ENCODE measurements around the gene ZNF407.

Gene ZNF407

GRCh38 chr18:74714791-74715190 is 117.1 kb downstream of the ZNF407 start:
- in situ Hi-C loops (cut with MboI; ENCODE audit: low sequenced_read_pairs) = no loop called here

GRCh38 chr18:74715306-74715705 is 117.6 kb downstream of the ZNF407 start:
- in situ Hi-C loops (cut with MboI; ENCODE audit: low sequenced_read_pairs) = no loop called here

DNA sequence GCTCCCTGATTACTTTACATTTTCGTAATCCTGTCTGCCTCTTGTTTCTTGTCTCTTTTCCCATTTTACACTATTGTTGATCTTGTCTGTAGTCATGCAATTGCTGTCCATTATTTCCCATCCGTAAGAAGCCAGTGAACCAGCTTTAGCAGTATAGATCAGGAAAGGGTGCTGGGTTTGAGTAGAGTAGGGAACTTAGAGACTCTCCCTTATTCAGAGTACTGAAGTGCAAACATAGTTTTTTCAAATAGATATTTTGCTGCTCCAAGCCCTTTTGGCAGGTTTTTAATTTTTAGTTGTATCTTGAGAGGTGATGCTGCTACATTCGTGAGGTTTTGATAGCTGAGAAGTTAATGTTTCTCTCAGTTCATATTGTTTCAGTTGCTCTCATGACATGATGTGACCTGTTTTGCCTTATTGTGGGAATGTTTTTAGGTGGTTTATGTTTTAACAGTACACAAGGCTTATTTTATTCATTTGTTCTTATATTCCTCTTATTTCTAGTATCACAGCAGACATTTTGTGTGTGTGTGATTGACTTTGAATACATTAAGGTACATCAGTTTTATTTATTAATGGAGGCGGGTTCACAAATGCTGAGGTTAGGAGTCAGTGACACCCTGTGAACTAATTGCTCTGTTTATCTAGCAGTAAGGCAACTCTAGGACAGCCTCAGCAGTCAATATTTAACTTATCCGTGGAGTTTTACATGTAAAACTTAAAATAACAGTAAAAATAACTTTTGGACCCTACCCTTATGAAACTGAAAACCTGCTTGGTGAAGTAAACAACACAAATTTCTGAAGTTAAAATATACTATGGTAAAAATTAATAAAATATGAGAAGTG is 118.4 kb downstream of the ZNF407 start:
- in situ Hi-C loops (cut with MboI; ENCODE audit: low sequenced_read_pairs) = no loop called here

GRCh38 chr18:74718312-74718711 is 120.6 kb downstream of the ZNF407 start:
- in situ Hi-C loops (cut with MboI; ENCODE audit: low sequenced_read_pairs) = no loop called here

DNA sequence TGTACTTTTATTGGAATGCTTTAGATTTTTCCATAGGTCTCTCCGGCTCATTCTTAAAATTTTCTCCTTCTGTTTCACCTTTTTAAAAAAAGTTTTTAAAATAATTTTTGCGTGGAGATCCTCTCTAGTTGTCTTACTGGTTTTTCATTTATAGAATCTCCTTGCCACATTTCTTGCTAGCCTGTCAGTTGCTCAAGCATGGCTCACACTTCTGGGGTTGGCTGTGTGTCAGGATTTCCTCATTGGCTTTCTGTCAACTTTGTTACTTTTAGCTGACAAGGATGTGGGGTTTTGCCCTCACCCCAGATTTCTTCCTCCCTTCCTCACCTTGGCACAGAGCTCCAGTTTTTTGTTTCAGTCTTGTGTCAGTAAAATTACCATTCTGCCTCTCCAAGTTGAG is 124.6 kb downstream of the ZNF407 start:
- in situ Hi-C loops (cut with MboI; ENCODE audit: low sequenced_read_pairs) = no loop called here

DNA sequence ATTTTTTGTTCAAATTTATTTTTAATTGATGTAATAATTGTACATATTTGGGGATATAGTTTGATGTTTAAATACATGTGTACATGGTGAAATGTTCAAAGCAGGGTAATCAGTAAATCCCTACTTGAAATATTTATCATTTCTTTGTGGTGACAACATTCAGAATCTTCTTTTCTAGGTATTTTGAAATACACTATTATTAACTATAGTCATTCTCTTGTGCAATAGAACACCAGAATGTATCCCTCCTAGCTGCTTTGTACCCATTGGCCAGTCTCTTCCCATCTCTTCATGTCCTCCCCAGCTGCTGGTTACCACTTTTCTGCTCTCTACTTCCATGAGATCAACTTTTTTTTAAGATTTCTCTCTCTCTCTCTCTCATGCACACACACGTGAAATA is 126.5 kb downstream of the ZNF407 start:
- in situ Hi-C loops (cut with MboI; ENCODE audit: low sequenced_read_pairs) = no loop called here

- in situ Hi-C loops (cut with MboI; ENCODE audit: low sequenced_read_pairs) = no loop called here
These were observed 128.0 kb downstream of the ZNF407 start for GRCh38 chr18:74725690-74726089.

DNA sequence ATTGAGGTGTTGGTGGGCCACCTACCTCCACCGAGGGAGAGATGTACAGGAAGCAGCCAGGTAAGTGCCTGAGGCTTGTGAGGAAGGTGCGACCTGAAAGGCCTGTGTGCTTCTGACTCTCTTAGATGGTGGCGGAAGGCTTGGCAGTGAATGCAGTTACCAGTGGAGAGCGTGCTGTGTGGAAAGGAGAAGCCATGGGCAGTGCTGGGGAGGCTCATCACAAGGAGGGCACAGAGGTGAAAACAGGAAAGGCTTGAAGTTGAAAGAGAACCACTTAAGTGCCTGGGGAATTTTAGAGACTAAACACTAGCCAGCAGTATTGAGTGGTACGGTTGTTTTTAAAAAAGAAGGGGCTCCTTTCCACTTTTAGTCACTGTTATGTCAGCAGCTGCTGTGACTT is 130.9 kb downstream of the ZNF407 start:
- in situ Hi-C loops (cut with MboI; ENCODE audit: low sequenced_read_pairs) = no loop called here

- in situ Hi-C loops (cut with MboI; ENCODE audit: low sequenced_read_pairs) = no loop called here
These were observed 133.4 kb downstream of the ZNF407 start for GRCh38 chr18:74731097-74731496.

- in situ Hi-C loops (cut with MboI; ENCODE audit: low sequenced_read_pairs) = no loop called here
These were observed 134.7 kb downstream of the ZNF407 start for GRCh38 chr18:74732380-74732779.

DNA sequence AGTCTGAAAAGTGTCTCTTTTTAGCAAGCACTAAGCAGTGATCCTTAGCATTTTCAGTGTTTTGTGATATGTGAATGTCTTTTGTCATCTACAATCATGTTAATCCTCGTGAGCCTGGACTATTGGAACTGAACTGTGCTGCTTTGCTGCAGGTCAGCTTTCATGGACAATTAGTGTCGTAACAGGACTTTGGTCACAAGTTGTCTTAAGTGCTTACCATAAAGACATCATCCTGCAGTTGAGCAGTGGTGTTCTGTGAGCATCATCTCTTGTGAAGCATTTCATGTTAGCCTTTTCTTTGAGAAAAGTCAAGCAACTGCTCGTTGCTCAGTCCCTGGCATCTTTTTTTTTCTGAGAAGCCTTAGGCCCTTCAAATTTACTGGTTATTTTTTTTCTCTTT is 135.9 kb downstream of the ZNF407 start:
- in situ Hi-C loops (cut with MboI; ENCODE audit: low sequenced_read_pairs) = no loop called here

GRCh38 chr18:74734013-74734444 is 136.4 kb downstream of the ZNF407 start:
- in situ Hi-C loops (cut with MboI; ENCODE audit: low sequenced_read_pairs) = no loop called here

DNA sequence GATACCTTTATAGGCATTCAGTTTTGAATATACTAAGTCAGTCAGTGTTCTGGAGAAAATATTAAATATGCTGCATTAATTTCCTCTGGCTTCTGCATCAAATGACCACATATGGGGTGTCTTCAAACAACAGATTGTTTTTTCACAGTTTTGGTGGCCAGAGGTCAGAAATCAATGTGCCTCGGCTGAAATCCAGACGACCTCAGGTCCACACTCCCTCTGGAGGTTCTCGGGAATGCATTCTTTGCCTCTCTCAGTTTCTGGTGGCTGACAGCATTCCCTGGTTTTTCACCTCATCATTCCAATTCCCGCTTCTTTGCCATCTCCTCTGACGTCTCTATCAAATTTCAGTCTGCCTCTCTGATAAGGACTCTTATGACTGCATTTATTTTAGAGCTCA is 142.3 kb downstream of the ZNF407 start:
- in situ Hi-C loops (cut with MboI; ENCODE audit: low sequenced_read_pairs) = no loop called here

GRCh38 chr18:74742573-74743243 is 145.0 kb downstream of the ZNF407 start:
- in situ Hi-C loops (cut with MboI; ENCODE audit: low sequenced_read_pairs) = no loop called here

GRCh38 chr18:74745633-74746403 is 148.1 kb downstream of the ZNF407 start:
- in situ Hi-C loops (cut with MboI; ENCODE audit: low sequenced_read_pairs) = no loop called here

GRCh38 chr18:74748809-74749208 is 151.1 kb downstream of the ZNF407 start:
- in situ Hi-C loops (cut with MboI; ENCODE audit: low sequenced_read_pairs) = no loop called here

DNA sequence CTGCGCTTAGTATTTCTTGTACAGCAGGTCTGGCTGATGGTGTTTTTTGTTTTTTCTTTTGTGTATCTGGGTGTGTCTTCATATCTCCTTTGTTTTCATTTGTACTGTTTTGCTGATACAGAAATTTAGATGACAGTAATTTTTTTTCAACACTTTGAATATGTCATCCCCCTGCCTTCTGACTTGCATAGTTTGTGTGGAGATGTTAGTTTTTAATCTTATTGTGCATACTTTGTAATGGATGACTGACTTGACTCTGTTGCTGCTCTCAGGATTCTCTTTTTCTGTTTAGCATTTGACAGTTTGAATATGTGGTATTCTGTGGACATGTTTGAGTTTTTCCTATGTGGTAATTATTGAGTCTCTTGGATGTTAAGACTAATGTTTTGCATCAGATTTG is 161.3 kb downstream of the ZNF407 start:
- in situ Hi-C loops (cut with MboI; ENCODE audit: low sequenced_read_pairs) = no loop called here

- in situ Hi-C loops (cut with MboI; ENCODE audit: low sequenced_read_pairs) = no loop called here
These were observed 162.4 kb downstream of the ZNF407 start for GRCh38 chr18:74760026-74760425.

GRCh38 chr18:74760436-74760835 is 162.8 kb downstream of the ZNF407 start:
- in situ Hi-C loops (cut with MboI; ENCODE audit: low sequenced_read_pairs) = no loop called here

- in situ Hi-C loops (cut with MboI; ENCODE audit: low sequenced_read_pairs) = no loop called here
These were observed 168.6 kb downstream of the ZNF407 start for GRCh38 chr18:74766251-74766650.

- in situ Hi-C loops (cut with MboI; ENCODE audit: low sequenced_read_pairs) = no loop called here
These were observed 170.4 kb downstream of the ZNF407 start for GRCh38 chr18:74768096-74768495.

All from HL-60/S4 treated with retinoic acid at 250 ng/mL for 4 days and 3 days (cell line).